MM.1S (cell line): ENCODE results near the gene PGGHG.

ENCODE experiments used
- DNase-seq: peaks from one replicate; pipeline ENCODE4 v3.0.0-alpha.2; 2015
- H2AFZ ChIP-seq: fragments of 300-600 bp; sonication (generic); 2 replicates; pipeline ENCODE4 v1.6.0; 2016; ENCODE audit warnings: antibody characterized with exemption, low read length
- H3F3A ChIP-seq: fragments of 300-600 bp; sonication (generic); 2 replicates; pipeline ENCODE4 v1.6.1; 2016; ENCODE audit warnings: mild to moderate bottlenecking, antibody characterized with exemption, low read length, moderate library complexity, mixed read lengths; ENCODE audit not compliant: insufficient read depth
- H3K27ac ChIP-seq: fragments of 300-600 bp; sonication (generic); 2 replicates; pipeline ENCODE4 v1.5.1; 2016; ENCODE audit warnings: mild to moderate bottlenecking, low read length
- H3K27me3 ChIP-seq: fragments of 300-600 bp; sonication (generic); replicated peaks from 2 replicates; pipeline ENCODE4 v1.6.0; 2016; ENCODE audit warnings: low read length; ENCODE audit not compliant: insufficient read depth
- H3K36me3 ChIP-seq: fragments of 300-600 bp; sonication (generic); replicated peaks from 2 replicates; pipeline ENCODE4 v1.6.1; 2016; ENCODE audit warnings: mild to moderate bottlenecking, low read length, mixed read lengths; ENCODE audit not compliant: insufficient read depth
- H3K4me1 ChIP-seq: fragments of 300-600 bp; sonication (generic); 2 replicates; pipeline ENCODE4 v1.6.1; 2016; ENCODE audit warnings: low read length, mixed read lengths
- H3K4me2 ChIP-seq: fragments of 300-600 bp; sonication (generic); 2 replicates; pipeline ENCODE4 v1.6.0; 2016; ENCODE audit warnings: low read depth, low read length
- H3K4me3 ChIP-seq: fragments of 300-600 bp; sonication (generic); 2 replicates; pipeline ENCODE4 v1.5.1; 2016; ENCODE audit warnings: low read length, mixed read lengths
- H3K79me2 ChIP-seq: fragments of 300-600 bp; sonication (generic); 2 replicates; pipeline ENCODE4 v1.6.1; 2016; ENCODE audit warnings: mixed run types, low read length, mixed read lengths
- H3K9ac ChIP-seq: fragments of 300-600 bp; sonication (generic); 2 replicates; pipeline ENCODE4 v1.6.1; 2016; ENCODE audit warnings: low read length, mixed read lengths
- H3K9me2 ChIP-seq: fragments of 300-600 bp; sonication (generic); replicated peaks from 2 replicates; pipeline ENCODE4 v1.6.1; 2016; ENCODE audit warnings: mild to moderate bottlenecking, low read length, mixed read lengths; ENCODE audit not compliant: insufficient read depth
- H3K9me3 ChIP-seq: fragments of 300-600 bp; sonication (generic); replicated peaks from 2 replicates; pipeline ENCODE4 v1.6.1; 2016; ENCODE audit warnings: mild to moderate bottlenecking, low read length, mixed read lengths; ENCODE audit not compliant: insufficient read depth
- H4K20me1 ChIP-seq: fragments of 300-600 bp; sonication (generic); 2 replicates; pipeline ENCODE4 v1.6.1; 2016; ENCODE audit warnings: mild to moderate bottlenecking, low read length, moderate library complexity, mixed read lengths; ENCODE audit not compliant: insufficient read depth
- EZH2 ChIP-seq: fragments of 300-600 bp; sonication (generic); optimal IDR thresholded peaks from 2 replicates; pipeline ENCODE3; 2017; ENCODE audit warnings: low read depth, mild to moderate bottlenecking, antibody characterized with exemption, low read length, mixed read lengths
- EZH2phosphoT487 ChIP-seq: fragments of 300-600 bp; sonication (generic); IDR thresholded peaks from 2 replicates; pipeline ENCODE4 v1.6.1; 2018; ENCODE audit warnings: antibody characterized with exemption, low read length
- TF ChIP-seq, protein P1 (sequence below): fragments of 300-600 bp; sonication (generic); IDR thresholded peaks from 2 replicates; pipeline ENCODE4 v1.5.1; 2016; ENCODE audit warnings: antibody characterized with exemption, low read length, mixed read lengths

Gene PGGHG

DNA sequence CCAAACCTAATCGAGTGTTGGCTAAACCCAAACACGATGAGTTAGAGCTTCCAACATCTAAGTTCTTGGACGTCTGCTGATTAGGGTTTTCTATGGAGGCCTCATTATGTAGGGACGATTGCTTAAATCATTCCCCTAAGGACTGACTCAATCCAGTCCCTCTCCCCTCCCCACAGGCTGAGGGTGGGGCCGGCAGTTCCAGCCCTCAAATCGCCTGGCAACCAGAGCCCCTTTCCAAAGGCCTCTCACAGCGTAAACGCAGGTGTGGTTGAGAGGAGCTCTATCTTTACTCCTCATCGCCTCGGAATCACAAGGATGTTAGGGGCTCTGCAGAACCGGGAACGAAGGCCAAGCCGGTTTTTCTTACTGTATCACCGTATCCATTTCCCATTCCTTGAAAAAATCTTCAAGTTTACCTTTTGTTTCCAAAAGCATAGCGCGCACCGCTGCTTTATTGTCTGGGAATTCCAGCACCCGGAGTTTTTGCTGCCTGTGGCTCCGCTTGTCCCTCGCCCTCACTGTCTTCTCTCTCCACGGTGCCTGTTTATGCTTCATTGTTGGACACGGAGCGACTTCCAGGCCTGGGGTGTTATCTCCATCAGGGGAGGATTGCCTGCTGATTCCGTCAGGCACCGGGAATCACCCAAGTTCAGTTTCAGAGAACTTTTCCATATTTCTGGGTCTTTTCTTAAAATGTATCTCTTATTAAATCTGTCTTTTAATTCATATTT is 45.5 kb downstream of the PGGHG start:
- H3K9ac ChIP-seq = no peak overlapping the region
- no peaks in the 10 kb centered on the region for H3K9me2 ChIP-seq
- no peak for TF ChIP-seq EZH2phosphoT487
- TF ChIP-seq, protein P1, sequence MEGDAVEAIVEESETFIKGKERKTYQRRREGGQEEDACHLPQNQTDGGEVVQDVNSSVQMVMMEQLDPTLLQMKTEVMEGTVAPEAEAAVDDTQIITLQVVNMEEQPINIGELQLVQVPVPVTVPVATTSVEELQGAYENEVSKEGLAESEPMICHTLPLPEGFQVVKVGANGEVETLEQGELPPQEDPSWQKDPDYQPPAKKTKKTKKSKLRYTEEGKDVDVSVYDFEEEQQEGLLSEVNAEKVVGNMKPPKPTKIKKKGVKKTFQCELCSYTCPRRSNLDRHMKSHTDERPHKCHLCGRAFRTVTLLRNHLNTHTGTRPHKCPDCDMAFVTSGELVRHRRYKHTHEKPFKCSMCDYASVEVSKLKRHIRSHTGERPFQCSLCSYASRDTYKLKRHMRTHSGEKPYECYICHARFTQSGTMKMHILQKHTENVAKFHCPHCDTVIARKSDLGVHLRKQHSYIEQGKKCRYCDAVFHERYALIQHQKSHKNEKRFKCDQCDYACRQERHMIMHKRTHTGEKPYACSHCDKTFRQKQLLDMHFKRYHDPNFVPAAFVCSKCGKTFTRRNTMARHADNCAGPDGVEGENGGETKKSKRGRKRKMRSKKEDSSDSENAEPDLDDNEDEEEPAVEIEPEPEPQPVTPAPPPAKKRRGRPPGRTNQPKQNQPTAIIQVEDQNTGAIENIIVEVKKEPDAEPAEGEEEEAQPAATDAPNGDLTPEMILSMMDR = no peak
- TF ChIP-seq EZH2 = no peak

DNA sequence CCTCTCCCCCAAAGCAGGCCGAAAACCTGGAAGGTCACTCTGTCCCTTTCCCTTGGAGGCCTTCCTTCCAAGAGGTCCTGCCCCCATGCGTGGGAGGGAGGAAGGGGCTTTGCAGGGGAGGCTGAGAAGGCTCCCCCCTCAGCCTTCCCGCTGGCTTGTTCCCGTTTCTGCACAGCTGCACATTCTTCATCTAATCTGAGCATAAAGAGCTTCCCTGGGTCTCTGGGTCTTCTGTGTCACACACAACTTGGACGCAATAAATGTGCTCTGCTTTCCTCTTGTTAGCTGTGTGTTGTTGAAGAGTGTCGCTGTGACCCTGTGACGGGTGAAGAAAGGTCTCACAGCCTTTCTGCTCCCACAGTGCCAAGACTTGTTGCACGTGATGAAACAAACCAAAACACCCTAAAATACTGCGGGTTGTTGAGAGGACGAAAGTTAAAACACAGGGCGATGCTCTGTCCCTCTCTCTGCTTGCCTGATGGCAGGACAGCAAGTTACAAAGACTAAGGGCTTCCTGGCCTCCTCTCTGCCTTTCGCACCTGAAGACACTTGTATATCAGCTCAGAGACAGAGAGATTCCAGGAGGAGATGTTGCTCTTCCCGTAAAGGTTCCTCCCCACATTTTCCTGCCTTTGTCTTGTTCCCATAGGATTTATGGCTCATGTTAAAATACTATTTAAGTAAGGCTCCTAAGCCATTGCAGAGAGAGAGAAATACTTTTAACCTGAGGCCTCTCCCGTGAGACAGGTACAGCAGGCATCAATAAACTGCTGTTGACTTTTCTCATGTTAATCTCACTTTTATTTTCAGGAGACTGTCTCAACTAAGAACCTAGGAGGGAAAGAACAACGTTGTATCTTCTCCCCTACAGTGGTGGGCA is 47.1 kb downstream of the PGGHG start:
- no peak overlapping the region for H3K27ac ChIP-seq
- H3F3A ChIP-seq = peaks cover 6% of the 10 kb centered on the region
- no peak overlapping the region for H3K9ac ChIP-seq
- H3K4me1 ChIP-seq = peaks cover 19% of the 10 kb centered on the region
- H3K27me3 ChIP-seq = peaks cover 90% of the 10 kb centered on the region
- no peak overlapping the region for H3K4me3 ChIP-seq
- no peaks in the 10 kb centered on the region for H3K79me2 ChIP-seq
- H3K9me2 ChIP-seq = no peaks in the 10 kb centered on the region
- no peaks in the 10 kb centered on the region for H3K36me3 ChIP-seq
- no peaks in the 10 kb centered on the region; the same call in 1 of the 2 replicates for H4K20me1 ChIP-seq
- no peak for DNase-seq
- TF ChIP-seq EZH2phosphoT487 (no peak), EZH2 (no peak)
- TF ChIP-seq, protein P1 = no peak
- H3K9me3 ChIP-seq = no peaks in the 10 kb centered on the region
- no peak overlapping the region for H2AFZ ChIP-seq
- H3K4me2 ChIP-seq = no peak overlapping the region

More for the DNA sequence above, 45.5 kb downstream of the PGGHG start:
- Histone ChIP-seq H2AFZ (no peak overlapping the region), H3K9me3 (no peaks in the 10 kb centered on the region), H3K27me3 (peaks cover 89% of the 10 kb centered on the region), H3K79me2 (no peaks in the 10 kb centered on the region), H3F3A (peaks cover 9% of the 10 kb centered on the region), H3K27ac (no peak overlapping the region), H3K4me2 (no peak overlapping the region), H3K4me3 (no peak overlapping the region), H3K36me3 (no peaks in the 10 kb centered on the region), H3K4me1 (peaks cover 31% of the 10 kb centered on the region), H4K20me1 (no peaks in the 10 kb centered on the region)
- DNase-seq = no peak

DNA sequence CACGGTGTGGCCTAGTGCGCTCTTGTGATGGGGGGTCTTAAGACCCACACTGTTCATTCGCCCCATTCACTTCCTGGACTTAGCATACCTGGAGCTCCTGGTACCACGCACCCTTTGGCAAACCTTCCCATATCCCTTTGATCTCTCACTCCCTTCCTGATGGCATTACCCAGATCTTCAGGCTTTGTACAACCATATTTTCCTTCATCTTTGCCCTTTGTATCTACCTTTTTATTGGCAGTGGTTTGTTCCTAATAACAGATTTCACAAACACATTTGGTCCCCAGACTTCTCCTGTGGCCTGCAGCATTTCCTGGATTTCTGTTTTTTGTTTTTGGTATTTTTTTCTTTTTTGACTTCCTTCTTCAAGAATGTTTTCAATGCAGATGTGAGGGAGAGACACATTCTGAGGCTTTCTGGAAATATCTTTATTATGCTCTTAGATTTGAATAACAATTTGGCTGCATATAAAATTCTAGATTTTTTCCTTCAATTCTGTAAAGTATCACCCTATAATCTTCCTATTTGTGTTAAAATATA is 47.8 kb downstream of the PGGHG start:
- TF ChIP-seq EZH2 = no peak
- H3K27me3 ChIP-seq = peaks cover 96% of the 10 kb centered on the region
- H3K4me2 ChIP-seq = no peak overlapping the region
- no peak overlapping the region for H3K27ac ChIP-seq
- no peaks in the 10 kb centered on the region for H3K36me3 ChIP-seq
- H3K9ac ChIP-seq = no peak overlapping the region
- peaks cover 12% of the 10 kb centered on the region for H3K4me1 ChIP-seq
- DNase-seq = no peak
- no peak overlapping the region for H2AFZ ChIP-seq
- no peaks in the 10 kb centered on the region; the same call in 1 of the 2 replicates for H4K20me1 ChIP-seq
- H3K9me3 ChIP-seq = no peaks in the 10 kb centered on the region
- no peaks in the 10 kb centered on the region for H3K79me2 ChIP-seq
- no peaks in the 10 kb centered on the region for H3F3A ChIP-seq
- H3K4me3 ChIP-seq = no peak overlapping the region
- no peaks in the 10 kb centered on the region for H3K9me2 ChIP-seq
